Upper lobe of right lung (tissue), 1 donor: Measurements from ENCODE around the gene TATDN2. TPM values are rescaled to one million over a fixed set of nuclear protein-coding genes. Genes with fewer than 3 reads are reported as not detected.

Experiments used
- ATAC-seq: fragments of 200-7000 bp; cut with Tn5 transposase; one replicate; pipeline ENCODE4 v1.9.1; 2020; ENCODE audit warnings: mild to moderate bottlenecking, moderate library complexity
- DNase-seq: peaks from one replicate; pipeline ENCODE4 v3.0.0-alpha.2; 2020
- H3K27ac ChIP-seq: fragments of 200-600 bp; one replicate; pipeline ENCODE4 v1.8.0; 2022
- H3K27me3 ChIP-seq: fragments of 200-600 bp; one replicate; pipeline ENCODE4 v1.8.0; 2022; ENCODE audit warnings: mild to moderate bottlenecking
- H3K36me3 ChIP-seq: fragments of 200-600 bp; one replicate; pipeline ENCODE4 v1.8.0; 2022
- H3K4me1 ChIP-seq: fragments of 200-600 bp; one replicate; pipeline ENCODE4 v1.8.0; 2022
- H3K4me3 ChIP-seq: fragments of 200-600 bp; one replicate; pipeline ENCODE4 v1.8.0; 2022; ENCODE audit warnings: mild to moderate bottlenecking
- H3K9me3 ChIP-seq: fragments of 200-600 bp; one replicate; pipeline ENCODE4 v1.8.0; 2022
- intact Hi-C: fragments of 100-400 bp; cut with DNase I; formaldehyde crosslinking; loops from one replicate; pipeline ENCODE4 v1.11.0; 2022
- total RNA-seq: library from RNA; stranded (reverse); fragmentation: NEBNext Ultra II Directional; extraction: Animal tissue kit (Norgen Biotek cat#: 25700); gene quantifications from one replicate; pipeline ENCODE4 v1.2.1, GENCODE V29; 2021
- TF ChIP-seq, protein P1 (sequence below): fragments of 200-600 bp; IDR thresholded peaks from one replicate; pipeline ENCODE4 v1.8.0; 2022; ENCODE audit warnings: antibody characterized with exemption
- donor health status: DM: no; HTN: yes; CAD: no; lungs with severe emphysema.

TATDN2 gene
- total RNA-seq, 1 donor from 2014 or later, result 32.3 TPM

DNA sequence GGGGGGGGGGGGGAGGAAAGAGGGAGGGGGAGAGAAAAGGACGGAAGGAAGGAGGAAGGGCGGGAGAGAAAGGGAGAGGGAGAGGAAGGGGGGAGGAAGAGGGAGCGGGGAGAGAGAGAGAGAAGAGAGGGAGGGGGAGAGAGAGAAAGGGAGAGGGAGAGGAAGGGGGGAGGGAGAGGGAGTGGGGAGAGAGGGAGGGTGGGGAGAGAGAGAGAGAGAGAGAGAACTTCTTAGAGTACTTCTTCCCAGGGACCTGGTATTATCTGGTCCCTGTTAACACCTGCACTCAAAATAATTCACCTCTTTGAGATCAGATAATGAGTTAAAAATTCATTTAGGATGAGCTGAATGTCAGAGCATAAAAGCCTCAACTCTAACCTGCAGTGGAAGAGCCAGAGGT, 71.5 kb downstream of the TATDN2 start:
- TF ChIP-seq, protein P1, sequence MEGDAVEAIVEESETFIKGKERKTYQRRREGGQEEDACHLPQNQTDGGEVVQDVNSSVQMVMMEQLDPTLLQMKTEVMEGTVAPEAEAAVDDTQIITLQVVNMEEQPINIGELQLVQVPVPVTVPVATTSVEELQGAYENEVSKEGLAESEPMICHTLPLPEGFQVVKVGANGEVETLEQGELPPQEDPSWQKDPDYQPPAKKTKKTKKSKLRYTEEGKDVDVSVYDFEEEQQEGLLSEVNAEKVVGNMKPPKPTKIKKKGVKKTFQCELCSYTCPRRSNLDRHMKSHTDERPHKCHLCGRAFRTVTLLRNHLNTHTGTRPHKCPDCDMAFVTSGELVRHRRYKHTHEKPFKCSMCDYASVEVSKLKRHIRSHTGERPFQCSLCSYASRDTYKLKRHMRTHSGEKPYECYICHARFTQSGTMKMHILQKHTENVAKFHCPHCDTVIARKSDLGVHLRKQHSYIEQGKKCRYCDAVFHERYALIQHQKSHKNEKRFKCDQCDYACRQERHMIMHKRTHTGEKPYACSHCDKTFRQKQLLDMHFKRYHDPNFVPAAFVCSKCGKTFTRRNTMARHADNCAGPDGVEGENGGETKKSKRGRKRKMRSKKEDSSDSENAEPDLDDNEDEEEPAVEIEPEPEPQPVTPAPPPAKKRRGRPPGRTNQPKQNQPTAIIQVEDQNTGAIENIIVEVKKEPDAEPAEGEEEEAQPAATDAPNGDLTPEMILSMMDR, result no peak
- no peak for ATAC-seq
- H3K9me3 ChIP-seq, result no peaks in the 10 kb centered on the region
- H3K27ac ChIP-seq, result peak overlapping the region; percentile 94
- peak overlapping the region; percentile 95 for H3K4me3 ChIP-seq
- intact Hi-C loops, result no loop called here
- no peak for DNase-seq
- peaks cover 41% of the 10 kb centered on the region for H3K36me3 ChIP-seq
- no peaks in the 10 kb centered on the region for H3K27me3 ChIP-seq
- H3K4me1 ChIP-seq, result peaks cover 15% of the 10 kb centered on the region

DNA sequence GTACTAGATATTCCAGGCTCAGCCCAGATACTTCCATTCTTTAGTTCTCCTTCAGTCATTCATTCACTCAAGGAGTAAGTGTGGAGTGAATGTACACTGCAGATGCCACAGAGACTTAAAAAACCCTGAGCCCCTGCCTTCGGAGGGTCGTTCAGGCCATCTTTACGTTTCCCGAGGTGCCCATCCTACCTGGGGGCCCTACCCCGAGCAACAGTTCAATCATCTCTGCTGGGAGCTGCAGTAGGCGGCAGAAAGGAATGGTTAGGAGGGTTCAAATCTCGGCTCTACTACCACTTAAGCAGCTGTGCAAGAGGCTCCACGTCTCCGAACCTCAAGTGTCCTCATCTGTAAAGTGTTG, 72.0 kb downstream of the TATDN2 start:
- Histone ChIP-seq H3K4me3 (peak overlapping the region; percentile 95), H3K27ac (peak overlapping the region; percentile 94), H3K27me3 (no peaks in the 10 kb centered on the region), H3K9me3 (no peaks in the 10 kb centered on the region), H3K4me1 (peaks cover 15% of the 10 kb centered on the region), H3K36me3 (peaks cover 36% of the 10 kb centered on the region)
- DNase-seq, result no peak
- TF ChIP-seq, protein P1, result no peak
- intact Hi-C loops, result no loop called here
- no peak for ATAC-seq

DNA sequence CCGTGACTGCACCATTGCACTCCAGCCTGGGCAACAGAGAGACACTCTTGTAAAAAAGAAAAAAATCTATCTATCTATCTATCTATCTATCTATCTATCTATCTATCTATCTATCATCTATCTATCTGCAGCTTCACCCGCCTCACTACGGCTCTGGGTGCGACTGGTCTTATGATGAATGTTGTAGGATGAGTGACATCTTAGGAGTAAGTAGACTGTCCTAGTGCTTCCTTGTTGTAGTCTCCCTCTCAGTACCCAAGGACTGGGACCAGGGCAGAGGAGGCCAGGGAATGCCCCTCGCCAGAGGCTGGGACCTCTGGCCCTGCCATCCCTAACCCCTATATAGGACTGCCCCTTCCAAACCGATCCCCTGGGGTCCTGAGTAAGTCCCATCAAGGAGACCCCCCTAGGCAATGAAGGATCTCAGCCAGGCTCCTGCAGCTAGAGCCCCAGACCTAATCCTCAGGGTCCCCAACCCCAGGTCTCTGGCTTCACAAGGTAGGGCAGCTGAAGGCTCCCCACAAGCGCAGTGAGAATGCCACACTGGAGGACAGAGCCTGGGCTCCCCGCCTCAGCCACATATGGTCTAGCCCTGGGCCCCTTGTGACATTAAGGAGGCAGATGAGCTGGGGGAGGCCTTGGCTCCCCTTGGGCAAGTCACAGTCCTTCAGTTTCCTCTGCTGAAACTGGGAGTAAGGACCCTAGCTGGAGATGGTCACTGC, 73.5 kb downstream of the TATDN2 start:
- Histone ChIP-seq H3K27ac (peak overlapping the region; percentile 94), H3K27me3 (no peaks in the 10 kb centered on the region), H3K4me1 (peaks cover 15% of the 10 kb centered on the region), H3K9me3 (no peaks in the 10 kb centered on the region), H3K36me3 (peaks cover 22% of the 10 kb centered on the region), H3K4me3 (no peak overlapping the region)
- intact Hi-C loops, result no loop called here
- ATAC-seq, result no peak
- peak; percentile 42 for DNase-seq
- TF ChIP-seq, protein P1, result no peak

DNA sequence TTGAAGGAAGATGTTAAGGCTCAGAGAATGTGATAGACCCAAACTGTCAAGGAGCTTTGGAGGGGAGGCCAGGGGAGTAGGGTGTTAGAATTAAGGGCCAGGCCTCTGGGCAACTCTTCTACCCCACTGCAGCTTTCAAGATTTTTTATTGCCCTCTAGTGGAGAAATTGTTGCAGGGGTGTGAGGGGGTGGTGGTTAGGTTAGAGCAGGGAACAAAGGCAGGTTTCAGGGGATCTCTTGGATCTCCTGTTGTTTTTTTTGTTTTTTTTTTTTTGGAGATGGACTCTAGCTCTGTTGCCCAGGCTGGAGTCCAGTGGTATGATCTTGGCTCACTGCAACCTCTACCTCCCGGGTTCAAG, 74.1 kb downstream of the TATDN2 start:
- no peaks in the 10 kb centered on the region for H3K9me3 ChIP-seq
- DNase-seq, result no peak
- H3K27ac ChIP-seq, result no peak overlapping the region
- no peaks in the 10 kb centered on the region for H3K27me3 ChIP-seq
- H3K36me3 ChIP-seq, result peaks cover 18% of the 10 kb centered on the region
- no peak for ATAC-seq
- intact Hi-C loops, result no loop called here
- peaks cover 15% of the 10 kb centered on the region for H3K4me1 ChIP-seq
- no peak overlapping the region for H3K4me3 ChIP-seq
- TF ChIP-seq, protein P1, result peak; percentile 27

DNA sequence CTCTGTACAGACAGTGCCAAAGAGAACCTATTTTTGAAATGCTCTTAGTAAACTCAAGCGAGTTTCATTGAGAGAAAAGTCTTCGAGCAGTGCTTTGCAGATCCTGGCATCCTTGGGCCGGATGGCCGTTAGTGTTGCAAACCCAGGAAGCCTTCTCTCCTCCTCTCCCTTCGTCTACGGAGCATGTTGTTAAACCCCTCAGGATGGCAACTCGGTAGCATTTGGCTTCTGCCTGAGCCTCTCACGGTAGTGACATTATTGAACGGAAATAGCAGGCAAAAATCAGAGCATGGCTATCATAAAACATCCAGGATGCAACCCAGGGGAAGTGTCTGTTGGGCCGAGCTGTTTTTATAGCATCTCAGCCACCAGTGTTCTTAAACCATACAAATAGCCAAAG, 79.3 kb downstream of the TATDN2 start:
- intact Hi-C loops, result no loop called here

More for the DNA sequence above, 79.3 kb downstream of the TATDN2 start:
- Histone ChIP-seq H3K36me3 (no peaks in the 10 kb centered on the region), H3K9me3 (no peaks in the 10 kb centered on the region), H3K4me3 (no peak overlapping the region), H3K27ac (no peak overlapping the region), H3K4me1 (no peaks in the 10 kb centered on the region), H3K27me3 (peaks cover 13% of the 10 kb centered on the region)
- TF ChIP-seq, protein P1, result no peak
- DNase-seq, result no peak
- ATAC-seq, result no peak
